ENCODE results near the gene XG. TPM values are rescaled to one million over a fixed set of nuclear protein-coding genes. Genes with fewer than 3 reads are reported as not detected.
"Not testable (repeated sequence)": the region's sequence is repeated elsewhere in the genome, so short reads cannot be mapped to it uniquely, and the experiment has no call there.

The XG gene
- total RNA-seq, 2 donors from 2014 or later, result not detected

- Mint-ChIP-seq H3K36me3 (peaks cover 10% of the 10 kb centered on the region), H3K27me3 (peaks cover 33 to 45% of the 10 kb centered on the region in 2 donors), H3K4me3 (no peak overlapping the region), H3K4me1 (ENCODE audit: low read depth in 2 of 2) (no peaks in the 10 kb centered on the region), H3K9me3 (peaks cover 9% of the 10 kb centered on the region), H3K27ac (no peak overlapping the region)
- DNase-seq (ENCODE audit: low spot score), result no peak
- ATAC-seq, result no peak
Observed at GRCh38 chrX:2774057-2774456, 22.2 kb downstream of the XG start.

- Mint-ChIP-seq H3K27ac (no peak overlapping the region), H3K4me3 (no peak overlapping the region), H3K9me3 (peaks cover 9% of the 10 kb centered on the region), H3K4me1 (ENCODE audit: low read depth in 2 of 2) (no peaks in the 10 kb centered on the region), H3K27me3 (peaks cover 31 to 45% of the 10 kb centered on the region in 2 donors), H3K36me3 (peaks cover 10% of the 10 kb centered on the region)
- no peak for ATAC-seq
- no peak for DNase-seq (ENCODE audit: low spot score)
Observed at GRCh38 chrX:2774776-2775175, 22.9 kb downstream of the XG start.

DNA sequence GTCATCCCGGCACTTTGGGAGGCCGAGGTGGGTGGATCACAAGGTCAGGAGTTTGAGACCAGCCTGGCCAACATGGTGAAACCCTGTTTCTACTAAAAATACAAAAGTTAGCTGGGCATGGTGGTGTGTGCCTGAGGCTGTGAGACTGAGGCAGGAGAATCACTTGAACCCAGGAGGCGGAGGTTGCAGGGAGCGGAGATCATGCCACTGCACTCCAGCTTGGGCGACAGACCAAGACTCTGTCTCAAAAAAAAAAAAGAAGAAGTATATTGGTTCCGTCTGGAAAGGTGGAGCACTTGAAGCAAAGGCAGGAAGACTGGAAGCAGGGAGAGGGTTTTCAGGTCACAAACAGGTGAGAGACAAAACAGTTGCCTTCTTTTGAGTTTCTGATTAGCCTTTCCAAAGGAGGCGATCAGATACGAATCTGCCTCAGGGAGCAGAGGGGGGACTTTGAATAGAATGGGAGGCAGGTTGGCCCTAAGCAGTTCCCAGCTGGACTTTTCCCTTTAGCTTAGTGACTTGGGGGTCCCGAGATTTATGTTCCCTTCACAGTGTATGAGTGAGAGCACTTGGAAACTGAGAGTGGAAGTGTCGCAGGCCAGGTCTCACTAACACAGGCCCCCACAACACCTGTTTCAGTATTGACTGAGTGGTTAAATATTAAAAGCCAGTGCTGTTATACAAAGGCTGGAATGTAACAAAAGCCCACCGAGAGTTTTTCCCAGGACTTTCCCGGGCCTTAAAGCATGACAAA is 28.8 kb downstream of the XG start:
- not testable (repeated sequence) for H3K4me3 Mint-ChIP-seq; DNase-seq (ENCODE audit: low spot score); ATAC-seq; H3K9me3 Mint-ChIP-seq; H3K4me1 Mint-ChIP-seq (ENCODE audit: low read depth in 2 of 2); H3K36me3 Mint-ChIP-seq; H3K27ac Mint-ChIP-seq
- peaks cover 12 to 14% of the 10 kb centered on the region in 2 donors for H3K27me3 Mint-ChIP-seq

DNA sequence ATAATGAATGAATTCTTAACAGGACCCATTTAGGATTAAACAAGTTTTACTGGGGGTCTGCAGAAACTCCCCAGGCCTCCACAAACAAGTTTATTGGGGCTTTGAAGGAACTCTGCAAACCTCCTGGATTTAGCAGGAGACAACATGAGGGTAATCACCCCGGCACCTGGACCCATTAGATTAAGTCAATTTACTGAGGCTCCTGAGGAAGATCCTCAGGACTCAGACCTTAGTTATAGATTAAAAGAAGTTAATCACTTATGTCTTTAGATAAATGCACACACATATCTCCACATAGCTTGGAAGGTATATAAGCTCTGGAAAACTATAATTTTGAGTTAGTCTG is 29.4 kb downstream of the XG start:
- Mint-ChIP-seq H3K9me3 (no peaks in the 10 kb centered on the region), H3K36me3 (no peaks in the 10 kb centered on the region), H3K4me3 (no peak overlapping the region), H3K4me1 (ENCODE audit: low read depth in 2 of 2) (peaks cover 0 to 4% of the 10 kb centered on the region in 2 donors), H3K27me3 (peaks cover 12 to 14% of the 10 kb centered on the region in 2 donors), H3K27ac (no peak overlapping the region)
- ATAC-seq (no peak), DNase-seq (ENCODE audit: low spot score) (no peak)

GRCh38 chrX:2781698-2782097 is 29.9 kb downstream of the XG start:
- Mint-ChIP-seq H3K9me3 (no peaks in the 10 kb centered on the region), H3K27ac (no peak overlapping the region), H3K4me1 (ENCODE audit: low read depth in 2 of 2) (peaks cover 0 to 4% of the 10 kb centered on the region in 2 donors), H3K27me3 (peaks cover 12 to 14% of the 10 kb centered on the region in 2 donors), H3K4me3 (no peak overlapping the region), H3K36me3 (no peaks in the 10 kb centered on the region)
- DNase-seq (ENCODE audit: low spot score), result no peak
- ATAC-seq, result no peak

GRCh38 chrX:2782171-2782570 is 30.3 kb downstream of the XG start:
- Mint-ChIP-seq H3K9me3 (no peaks in the 10 kb centered on the region), H3K4me1 (ENCODE audit: low read depth in 2 of 2) (peaks cover 0 to 4% of the 10 kb centered on the region in 2 donors), H3K27ac (no peak overlapping the region), H3K27me3 (peaks cover 10% of the 10 kb centered on the region in 2 donors), H3K4me3 (no peak overlapping the region), H3K36me3 (no peaks in the 10 kb centered on the region)
- DNase-seq (ENCODE audit: low spot score) (no peak), ATAC-seq (no peak)

DNA sequence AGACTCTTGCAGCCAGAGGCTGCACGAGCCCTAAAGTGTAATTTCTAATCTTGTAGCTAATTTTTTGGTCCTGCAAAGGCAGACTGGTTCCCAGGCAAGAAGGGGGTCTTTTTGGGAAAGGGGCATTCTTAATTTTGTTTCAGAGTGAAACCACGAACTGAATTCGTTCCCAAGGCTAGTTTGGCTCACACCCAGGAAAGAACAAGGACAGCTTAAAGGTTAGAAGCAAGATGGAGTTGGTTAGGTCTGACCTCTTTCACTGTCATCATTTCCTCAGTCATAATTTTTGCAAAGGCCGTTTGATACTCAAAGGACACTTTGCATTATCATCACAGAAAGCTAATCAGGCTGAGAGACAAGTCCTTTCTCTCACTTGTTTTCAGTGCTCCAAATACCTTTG is 30.9 kb downstream of the XG start:
- H3K4me1 Mint-ChIP-seq (ENCODE audit: low read depth in 2 of 2), result peaks cover 0 to 4% of the 10 kb centered on the region in 2 donors
- ATAC-seq (no peak), DNase-seq (ENCODE audit: low spot score) (no peak)
- H3K9me3 Mint-ChIP-seq, result no peaks in the 10 kb centered on the region
- H3K27me3 Mint-ChIP-seq, result peaks cover 6 to 9% of the 10 kb centered on the region in 2 donors
- H3K4me3 Mint-ChIP-seq, result no peak overlapping the region
- H3K27ac Mint-ChIP-seq, result no peak overlapping the region
- H3K36me3 Mint-ChIP-seq, result no peaks in the 10 kb centered on the region

DNA sequence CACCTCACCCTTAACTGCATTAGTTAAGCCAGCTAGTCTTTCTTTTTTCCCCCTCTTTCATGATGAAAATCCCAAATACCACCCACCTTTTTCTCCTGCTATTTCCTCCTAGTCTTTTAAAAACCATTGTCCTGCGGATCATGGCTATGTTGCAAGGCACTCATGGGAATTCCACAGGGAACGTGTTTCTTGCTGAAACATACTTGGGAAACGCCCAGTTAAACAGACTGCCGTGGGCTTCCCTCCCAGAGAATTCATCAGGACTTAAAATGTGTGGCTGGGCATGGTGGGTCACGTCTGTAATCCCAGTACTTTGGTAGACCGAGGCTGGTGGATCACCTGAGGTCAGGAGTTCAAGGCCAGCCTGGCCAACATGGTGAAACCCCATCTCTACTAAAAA is 32.2 kb downstream of the XG start:
- Mint-ChIP-seq H3K27me3 (peaks cover 0 to 6% of the 10 kb centered on the region in 2 donors), H3K27ac (no peak overlapping the region), H3K4me1 (ENCODE audit: low read depth in 2 of 2) (peaks cover 0 to 4% of the 10 kb centered on the region in 2 donors), H3K9me3 (no peaks in the 10 kb centered on the region), H3K4me3 (no peak overlapping the region), H3K36me3 (no peaks in the 10 kb centered on the region)
- DNase-seq (ENCODE audit: low spot score) (no peak), ATAC-seq (no peak)

DNA sequence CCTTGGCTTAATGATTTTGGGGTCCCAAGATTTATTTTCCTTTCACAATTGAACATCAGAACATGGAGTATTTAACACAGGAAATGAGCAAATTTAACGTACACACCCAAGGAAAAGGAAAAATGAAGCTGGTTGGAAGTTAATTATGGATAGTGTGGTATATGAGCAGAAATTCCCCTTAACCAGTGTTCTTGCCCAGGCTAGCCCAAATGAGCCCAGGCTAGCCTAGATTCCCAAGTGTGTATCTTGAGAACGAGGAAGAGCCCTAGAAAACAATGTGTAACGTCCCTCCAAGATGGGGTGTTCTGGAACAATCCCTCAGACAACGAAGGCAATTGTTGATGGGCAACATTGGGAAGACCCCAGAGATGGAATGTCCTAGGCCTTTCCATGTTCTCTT is 33.7 kb downstream of the XG start:
- no peak overlapping the region for H3K27ac Mint-ChIP-seq

DNA sequence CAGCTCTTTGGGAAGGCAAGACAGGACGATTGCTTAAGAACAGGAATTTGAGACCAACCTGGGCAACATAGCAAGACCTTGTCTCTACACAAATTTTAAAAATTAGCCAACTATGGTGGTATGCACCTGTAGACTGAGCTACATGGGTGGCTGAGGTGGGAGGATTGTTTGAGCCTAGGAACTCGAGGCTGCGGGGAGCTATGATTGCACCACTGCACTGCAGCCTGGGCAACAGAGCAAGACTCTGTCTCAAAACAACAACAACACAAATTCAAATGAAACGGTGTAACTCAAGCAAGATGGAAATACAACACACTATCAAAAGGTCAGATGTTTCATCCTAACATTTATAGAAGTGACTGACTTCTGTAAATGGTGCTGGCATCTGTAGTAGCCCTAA is 37.1 kb downstream of the XG start:
- no peak overlapping the region for H3K27ac Mint-ChIP-seq
- no peak for ATAC-seq
- H3K36me3 Mint-ChIP-seq, result no peaks in the 10 kb centered on the region
- H3K9me3 Mint-ChIP-seq, result no peaks in the 10 kb centered on the region
- no peaks in the 10 kb centered on the region for H3K4me1 Mint-ChIP-seq (ENCODE audit: low read depth in 2 of 2)
- DNase-seq (ENCODE audit: low spot score), result no peak
- peaks cover 0 to 6% of the 10 kb centered on the region in 2 donors for H3K27me3 Mint-ChIP-seq
- H3K4me3 Mint-ChIP-seq, result no peak overlapping the region

More for the DNA sequence above, 33.7 kb downstream of the XG start:
- Mint-ChIP-seq H3K9me3 (no peaks in the 10 kb centered on the region), H3K4me3 (no peak overlapping the region), H3K27me3 (peaks cover 0 to 5% of the 10 kb centered on the region in 2 donors), H3K4me1 (ENCODE audit: low read depth in 2 of 2) (peaks cover 0 to 4% of the 10 kb centered on the region in 2 donors), H3K36me3 (no peaks in the 10 kb centered on the region)
- DNase-seq (ENCODE audit: low spot score), result no peak
- ATAC-seq, result no peak

GRCh38 chrX:2789569-2789968 is 37.7 kb downstream of the XG start:
- Mint-ChIP-seq H3K27me3 (peaks cover 0 to 6% of the 10 kb centered on the region in 2 donors), H3K36me3 (no peaks in the 10 kb centered on the region), H3K9me3 (no peaks in the 10 kb centered on the region), H3K4me1 (ENCODE audit: low read depth in 2 of 2) (no peaks in the 10 kb centered on the region), H3K27ac (no peak overlapping the region), H3K4me3 (no peak overlapping the region)
- ATAC-seq (no peak), DNase-seq (ENCODE audit: low spot score) (no peak)

DNA sequence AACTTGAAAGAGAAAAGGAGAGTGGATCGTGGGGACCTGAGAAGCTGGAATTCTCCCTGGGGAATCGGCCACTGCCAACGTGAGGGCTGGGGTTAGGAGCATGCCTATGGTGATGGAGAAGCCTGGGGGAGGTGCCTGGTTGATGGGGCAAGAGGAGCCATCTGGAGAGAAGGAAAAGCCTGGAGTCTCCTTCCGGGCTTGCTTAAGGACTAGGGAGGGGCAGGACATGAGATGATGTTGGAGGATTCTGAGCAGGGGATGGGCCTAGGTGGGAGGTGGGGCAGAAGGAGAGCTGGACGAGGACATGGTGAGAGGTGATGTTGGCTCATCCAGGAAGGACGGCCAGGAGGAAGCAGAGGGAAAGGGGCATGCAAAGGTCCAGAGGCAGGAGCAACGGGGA is 41.9 kb downstream of the XG start:
- H3K4me1 Mint-ChIP-seq (ENCODE audit: low read depth in 2 of 2), result no peaks in the 10 kb centered on the region
- DNase-seq (ENCODE audit: low spot score), result no peak
- H3K27me3 Mint-ChIP-seq, result peaks cover 0 to 6% of the 10 kb centered on the region in 2 donors
- H3K9me3 Mint-ChIP-seq, result no peaks in the 10 kb centered on the region
- no peaks in the 10 kb centered on the region for H3K36me3 Mint-ChIP-seq
- H3K4me3 Mint-ChIP-seq, result no peak overlapping the region
- no peak for ATAC-seq
- no peak overlapping the region for H3K27ac Mint-ChIP-seq

DNA sequence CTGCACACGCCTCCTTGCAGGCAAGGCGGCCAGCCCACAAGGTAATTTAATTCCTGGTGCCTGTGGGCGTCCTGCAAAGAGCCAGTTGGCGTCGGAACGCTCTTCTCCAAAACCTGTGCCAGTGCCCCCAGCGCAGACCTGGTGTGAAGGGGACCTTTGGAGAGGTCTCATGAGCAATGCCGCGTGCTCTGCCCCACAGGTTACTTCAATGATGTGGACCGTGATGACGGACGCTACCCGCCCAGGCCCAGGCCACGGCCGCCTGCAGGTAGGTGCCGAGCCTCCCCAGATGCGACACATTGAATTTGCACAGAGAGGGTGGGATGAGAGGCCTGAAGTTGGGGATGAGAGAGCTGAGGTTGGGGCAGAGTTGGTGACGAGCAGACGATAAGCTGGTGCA is 42.5 kb downstream of the XG start:
- H3K4me1 Mint-ChIP-seq (ENCODE audit: low read depth in 2 of 2), result no peaks in the 10 kb centered on the region

DNA sequence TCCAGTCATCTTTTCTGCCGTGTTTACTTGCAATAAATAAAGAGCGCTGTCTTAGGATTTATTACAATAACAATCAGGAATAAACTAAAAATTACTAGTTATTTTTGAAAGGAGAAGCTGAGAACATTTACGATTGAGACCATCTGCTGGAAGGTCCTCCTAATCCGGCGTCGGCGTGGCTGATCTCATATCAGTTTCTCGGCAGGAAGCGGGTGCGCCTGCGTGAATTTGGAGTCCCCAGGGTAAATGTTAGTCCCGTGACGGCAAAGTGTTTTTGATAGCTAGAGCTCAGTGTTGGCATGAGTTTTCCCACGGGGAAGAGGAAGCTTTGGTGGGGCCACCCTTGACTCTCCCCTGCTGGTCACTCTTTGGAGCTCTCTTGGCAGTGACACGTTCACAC is 45.0 kb downstream of the XG start:
- H3K4me3 Mint-ChIP-seq; ATAC-seq; H3K9me3 Mint-ChIP-seq; DNase-seq (ENCODE audit: low spot score); H3K4me1 Mint-ChIP-seq (ENCODE audit: low read depth in 2 of 2); H3K27ac Mint-ChIP-seq; H3K36me3 Mint-ChIP-seq; H3K27me3 Mint-ChIP-seq: not testable (repeated sequence)

More for the DNA sequence above, 42.5 kb downstream of the XG start:
- no peak overlapping the region for H3K27ac Mint-ChIP-seq
- ATAC-seq (no peak), DNase-seq (ENCODE audit: low spot score) (no peak)
- H3K9me3 Mint-ChIP-seq, result no peaks in the 10 kb centered on the region
- no peak overlapping the region for H3K4me3 Mint-ChIP-seq
- no peaks in the 10 kb centered on the region for H3K36me3 Mint-ChIP-seq
- peaks cover 0 to 6% of the 10 kb centered on the region in 2 donors for H3K27me3 Mint-ChIP-seq

DNA sequence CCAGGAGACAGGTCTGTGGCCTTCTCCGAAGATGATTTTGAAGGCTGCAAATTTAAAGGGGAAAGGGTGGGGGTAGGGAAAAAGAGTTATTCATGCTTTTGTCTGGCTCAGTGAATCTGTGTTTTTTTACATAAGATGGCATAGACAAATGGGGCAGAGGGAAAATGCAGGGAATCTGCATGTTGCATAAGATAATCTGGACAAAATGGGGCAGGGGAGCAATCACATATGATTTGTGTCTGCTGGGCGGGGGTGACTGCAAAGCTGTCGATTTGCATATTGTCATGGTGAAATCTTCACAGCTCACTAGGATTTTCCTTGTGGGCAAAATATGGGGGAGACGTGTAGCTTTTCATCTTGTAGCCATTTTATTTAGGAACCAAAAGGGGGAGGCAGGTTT is 47.5 kb downstream of the XG start:
- Mint-ChIP-seq H3K27ac (no peak overlapping the region), H3K27me3 (peaks cover 0 to 6% of the 10 kb centered on the region in 2 donors), H3K9me3 (no peaks in the 10 kb centered on the region), H3K4me1 (ENCODE audit: low read depth in 2 of 2) (no peaks in the 10 kb centered on the region), H3K36me3 (no peaks in the 10 kb centered on the region), H3K4me3 (no peak overlapping the region)
- ATAC-seq, result no peak
- no peak for DNase-seq (ENCODE audit: low spot score)

All from natural killer cell treated with Interleukin-12 subunit alpha and Interleukin-12 subunit beta and Interleukin-15 and Interleukin-18, amount 100 ng/mL, for 72 hours (primary cell).